Natural killer cell (primary cell): ENCODE results near the gene LILRA6. TPM values are rescaled to one million over a fixed set of nuclear protein-coding genes. Genes with fewer than 3 reads are reported as not detected.

ENCODE experiments used
- ATAC-seq, 3 donors: fragments of 150-1000 bp in 2 of 3; fragments of 200-7000 bp in 1 of 3; cut with Tn5 transposase; 1 replicate in 1 of 3; 2 replicates in 2 of 3; pipeline ENCODE4 v1.10.0; 2021; ENCODE audit warnings: mild to moderate bottlenecking in 2 of 3, moderate library complexity in 2 of 3
- DNase-seq, 2 donors: peaks; one replicate each; pipeline versions ENCODE4 v3.0.0 to v3.0.0-alpha.2; 2013 to 2021; ENCODE audit warnings: mixed read lengths in 1 of 2
- H3K27ac ChIP-seq: one replicate; pipeline ENCODE4 v1.5.1; 2013; ENCODE audit warnings: mild to moderate bottlenecking, low read length
- H3K27me3 ChIP-seq: one replicate; pipeline ENCODE4 v1.6.1; 2013; ENCODE audit warnings: low read length; ENCODE audit not compliant: control insufficient read depth, insufficient read depth
- H3K36me3 ChIP-seq: one replicate; pipeline ENCODE4 v1.6.1; 2013; ENCODE audit warnings: low read length; ENCODE audit not compliant: control insufficient read depth, insufficient read depth
- H3K4me1 ChIP-seq: one replicate; pipeline ENCODE4 v1.6.1; 2013; ENCODE audit warnings: low read length; ENCODE audit not compliant: control insufficient read depth, insufficient read depth
- H3K4me3 ChIP-seq: one replicate; pipeline ENCODE4 v1.5.1; 2013; ENCODE audit warnings: low read length
- H3K9me3 ChIP-seq: one replicate; pipeline ENCODE4 v1.6.1; 2013; ENCODE audit warnings: low read length; ENCODE audit not compliant: control insufficient read depth, insufficient read depth
- H3K27ac Mint-ChIP-seq, 2 donors: one replicate each; pipeline ENCODE4 v1.8.0; 2022; ENCODE audit warnings: mild to moderate bottlenecking in 2 of 2, mixed read lengths in 2 of 2, moderate library complexity in 1 of 2
- H3K27me3 Mint-ChIP-seq, 2 donors: one replicate each; pipeline ENCODE4 v1.8.0; 2022; ENCODE audit warnings: low read depth in 2 of 2, mixed read lengths in 2 of 2
- H3K36me3 Mint-ChIP-seq: one replicate; pipeline ENCODE4 v1.8.0; 2022; ENCODE audit warnings: mixed read lengths
- H3K4me1 Mint-ChIP-seq, 2 donors: one replicate each; pipeline ENCODE4 v1.8.0; 2022; ENCODE audit warnings: mixed read lengths in 2 of 2
- H3K4me3 Mint-ChIP-seq: one replicate; pipeline ENCODE4 v1.8.0; 2022; ENCODE audit warnings: mild to moderate bottlenecking, moderate library complexity, mixed read lengths
- H3K9me3 Mint-ChIP-seq, 2 donors: one replicate each; pipeline ENCODE4 v1.8.0; 2022; ENCODE audit warnings: mixed read lengths in 2 of 2
- CTCF ChIP-seq: fragments of 200-600 bp; IDR thresholded peaks from one replicate; pipeline ENCODE4 v1.8.0; 2022; ENCODE audit warnings: antibody characterized with exemption
- WGBS: methylation state at CpG from one replicate; pipeline ENCODE4 v1.1.7; 2013; ENCODE audit warnings: missing lambda C conversion rate; ENCODE audit not compliant: insufficient coverage; 5-methylcytosine and 5-hydroxymethylcytosine counted together
- intact Hi-C: fragments of 100-400 bp; cut with micrococcal nuclease; formaldehyde crosslinking; loops from one replicate; pipeline ENCODE4 v1.14.2; 2022
- total RNA-seq, 4 donors: library from RNA; stranded (reverse); fragments of 120-200 nt in 1 of 4; gene quantifications; one replicate each; pipeline versions ENCODE4 v1.2.3 to v1.2.4, GENCODE V29; 2013 to 2022

The LILRA6 gene
- total RNA-seq, 3 donors from 2014 or later (not counting 1 experiment from before 2014, with no cell fraction given): 2.1 to 2.6 (median 2.1) TPM

- no peaks in the 10 kb centered on the region for H3K27me3 Mint-ChIP-seq
- 77% methylated on average over 13 of the region's 13 CpGs for WGBS
- Histone ChIP-seq H3K4me3 (no peak overlapping the region), H3K9me3 (no peaks in the 10 kb centered on the region), H3K36me3 (peaks cover 66% of the 10 kb centered on the region), H3K27ac (no peak overlapping the region), H3K27me3 (no peaks in the 10 kb centered on the region), H3K4me1 (peaks cover 84% of the 10 kb centered on the region)
- peaks cover 7% of the 10 kb centered on the region for H3K36me3 Mint-ChIP-seq
- H3K27ac Mint-ChIP-seq: no peak overlapping the region
- no peak overlapping the region for H3K4me3 Mint-ChIP-seq
- peaks cover 60 to 61% of the 10 kb centered on the region in 2 donors for H3K4me1 Mint-ChIP-seq
- no peak for TF ChIP-seq CTCF
- DNase-seq (no peak), ATAC-seq (no peak)
- no peaks in the 10 kb centered on the region for H3K9me3 Mint-ChIP-seq
- intact Hi-C loops: no loop called here
These were observed 35.8 kb downstream of the LILRA6 start for GRCh38 chr19:54206831-54207177.

- H3K9me3 Mint-ChIP-seq: no peaks in the 10 kb centered on the region
These were observed 36.4 kb downstream of the LILRA6 start for GRCh38 chr19:54206030-54206830.

DNA sequence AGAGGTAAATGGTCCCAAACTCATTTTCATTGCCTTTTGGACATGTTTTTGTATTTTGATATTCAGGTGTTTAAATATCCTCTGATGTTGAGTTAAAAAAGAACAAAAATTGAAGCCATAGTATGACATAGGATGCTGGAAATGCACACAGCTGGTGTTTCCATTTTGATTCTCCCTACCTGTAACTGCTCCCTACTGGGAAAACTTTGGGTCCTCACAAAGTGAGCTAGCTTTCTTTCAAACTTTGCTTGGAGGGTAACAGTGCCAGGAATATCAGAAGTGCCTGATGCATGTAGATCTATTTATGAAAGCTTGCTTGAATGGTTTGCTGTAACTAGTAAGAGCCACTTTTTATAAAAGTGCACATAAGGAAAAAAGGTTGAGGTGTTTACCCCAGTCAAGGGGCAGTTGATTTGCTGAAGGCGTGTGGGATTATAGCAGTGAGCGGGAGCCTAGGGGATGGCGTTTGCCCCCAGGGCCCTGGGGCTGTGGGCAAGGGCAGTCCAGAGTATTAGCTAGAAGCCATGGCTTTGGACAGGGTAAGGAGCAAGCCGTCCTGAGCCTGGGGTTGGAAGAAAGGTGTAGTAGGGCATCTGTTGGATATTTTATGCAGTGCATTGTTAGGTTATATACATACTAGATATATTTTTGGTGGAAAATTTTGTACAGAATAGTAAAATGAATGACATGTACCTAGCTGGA lies 37.7 kb downstream of the LILRA6 start:
- TF ChIP-seq CTCF: no peak
- Mint-ChIP-seq H3K4me1 (peaks cover 59 to 62% of the 10 kb centered on the region in 2 donors), H3K27ac (no peak overlapping the region), H3K4me3 (no peak overlapping the region), H3K27me3 (no peaks in the 10 kb centered on the region), H3K9me3 (no peaks in the 10 kb centered on the region), H3K36me3 (peaks cover 7% of the 10 kb centered on the region)
- Histone ChIP-seq H3K4me1 (peaks cover 78% of the 10 kb centered on the region), H3K36me3 (peaks cover 69% of the 10 kb centered on the region), H3K4me3 (no peak overlapping the region), H3K27me3 (no peaks in the 10 kb centered on the region), H3K27ac (no peak overlapping the region), H3K9me3 (no peaks in the 10 kb centered on the region)
- 87% methylated on average over 4 of the region's 4 CpGs for WGBS
- ATAC-seq (no peak), DNase-seq (no peak)
- intact Hi-C loops: no loop called here

More at GRCh38 chr19:54206030-54206830, 36.4 kb downstream of the LILRA6 start:
- WGBS: 94% methylated on average over 27 of the region's 27 CpGs
- H3K4me1 ChIP-seq: peaks cover 84% of the 10 kb centered on the region
- no peak overlapping the region for H3K27ac ChIP-seq
- intact Hi-C loops: no loop called here
- H3K4me3 ChIP-seq: no peak overlapping the region
- peaks cover 69% of the 10 kb centered on the region for H3K36me3 ChIP-seq
- Mint-ChIP-seq H3K27me3 (no peaks in the 10 kb centered on the region), H3K27ac (no peak overlapping the region), H3K4me3 (no peak overlapping the region), H3K36me3 (peaks cover 7% of the 10 kb centered on the region), H3K4me1 (peaks cover 64% of the 10 kb centered on the region in 2 donors)
- DNase-seq (no peak), ATAC-seq (no peak)
- TF ChIP-seq CTCF: no peak
- no peaks in the 10 kb centered on the region for H3K9me3 ChIP-seq
- H3K27me3 ChIP-seq: no peaks in the 10 kb centered on the region
